NCI-H2196 (cell line): ENCODE measurements around the gene ASIC1.

Experiments
- DNase-seq: peaks from one replicate; lab custom pipeline; 2025; ENCODE audit not compliant: unreplicated experiment; lab: John Stamatoyannopoulos, UW

ASIC1 gene

DNA sequence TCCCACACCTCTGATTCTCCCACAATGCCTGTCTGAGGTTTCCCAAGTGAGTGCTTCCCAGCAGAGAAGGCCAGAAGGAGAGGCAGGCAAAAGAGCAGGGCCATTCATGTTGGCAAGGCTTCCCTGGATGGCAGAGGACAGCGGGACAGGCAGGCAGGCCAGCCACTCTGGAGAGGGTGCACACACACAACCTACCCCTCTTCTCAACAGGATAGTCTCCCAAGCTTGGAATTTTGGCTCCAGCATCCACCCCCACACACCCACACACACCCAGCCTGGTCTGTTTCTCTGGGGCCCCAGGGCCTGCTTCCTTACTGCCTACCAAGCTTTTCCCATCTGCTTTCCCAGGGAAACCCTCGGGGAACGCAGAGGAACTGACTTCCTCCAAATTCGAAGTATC, 16.7 kb upstream of the ASIC1 start:
- no peak for DNase-seq

DNA sequence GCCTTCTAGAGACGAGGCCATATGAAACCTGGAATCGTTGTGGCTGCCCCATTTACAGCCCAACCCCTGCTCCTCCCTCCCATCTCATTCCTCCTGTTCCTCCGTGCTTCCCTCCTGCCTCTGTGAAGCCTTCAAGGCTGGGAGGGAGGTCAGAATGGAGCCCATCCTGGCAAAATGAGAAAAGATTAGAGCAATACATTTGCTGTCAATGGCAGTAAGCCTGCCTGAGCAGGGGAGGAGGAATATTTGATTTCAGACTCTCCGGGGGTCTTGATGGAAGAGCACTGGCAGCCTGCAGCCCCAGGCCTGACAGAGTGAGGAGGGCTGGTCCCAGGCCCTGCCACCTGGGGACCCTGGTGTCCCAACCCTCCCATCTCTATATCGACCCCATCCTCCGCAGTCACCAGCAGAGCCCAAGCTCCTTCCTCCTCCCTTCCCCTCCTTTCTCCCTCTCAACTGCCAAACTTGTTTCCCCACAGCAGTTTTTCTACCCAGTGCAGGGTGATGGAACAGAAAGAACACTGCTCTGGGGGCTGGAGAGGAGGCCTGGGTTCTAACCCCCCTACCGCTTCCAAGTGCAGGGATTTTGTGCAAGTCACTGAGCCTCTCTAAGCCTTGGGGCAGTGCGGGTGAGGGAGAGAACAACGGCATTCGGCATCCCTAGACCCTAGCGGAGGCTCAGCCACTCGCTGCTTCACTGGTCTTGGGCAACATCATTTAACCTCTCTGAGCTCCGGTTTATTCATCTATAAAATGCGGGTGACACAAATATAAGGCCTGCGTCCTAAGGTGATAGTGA, 16.1 kb upstream of the ASIC1 start:
- no peak for DNase-seq

GRCh38 chr12:50041962-50042361, 15.4 kb upstream of the ASIC1 start:
- DNase-seq = no peak

DNA sequence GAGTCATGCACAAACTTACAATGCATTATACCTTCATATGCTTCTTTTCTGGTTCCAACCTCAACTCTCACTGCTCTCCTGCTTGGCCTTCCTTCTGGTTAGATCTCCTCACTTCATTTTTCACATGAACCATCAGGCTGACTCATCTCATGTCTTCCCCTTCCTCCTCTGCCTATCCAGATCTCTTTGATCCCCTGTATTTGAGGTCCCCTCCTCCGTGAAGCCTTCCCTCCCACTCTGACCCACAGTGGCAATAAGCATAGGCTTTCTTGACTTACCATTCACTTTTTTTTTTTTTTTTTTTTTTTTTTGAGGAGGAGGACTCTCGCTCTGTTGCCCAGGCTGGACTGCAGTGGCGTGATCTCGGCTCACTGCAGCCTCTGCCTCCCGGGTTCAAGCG, 14.7 kb upstream of the ASIC1 start:
- no peak for DNase-seq

DNA sequence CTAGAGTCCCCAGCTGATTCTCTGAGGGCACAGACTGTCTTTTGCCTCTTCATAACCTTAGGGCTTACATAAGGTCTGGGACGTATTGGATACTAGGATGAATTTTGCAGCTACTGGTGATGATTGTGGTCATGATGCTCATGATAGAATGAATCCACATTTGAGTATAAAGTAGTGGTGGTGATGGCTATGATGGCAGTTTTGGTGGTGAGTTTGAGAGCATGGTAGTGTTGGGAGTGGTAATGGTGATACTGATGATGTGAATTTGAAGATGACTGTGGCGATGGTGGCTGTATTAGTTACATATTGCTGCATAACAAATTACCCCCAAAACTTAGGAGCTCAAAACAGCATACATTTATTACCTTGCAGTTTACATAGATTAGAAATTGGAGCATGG, 14.1 kb upstream of the ASIC1 start:
- no peak for DNase-seq

DNA sequence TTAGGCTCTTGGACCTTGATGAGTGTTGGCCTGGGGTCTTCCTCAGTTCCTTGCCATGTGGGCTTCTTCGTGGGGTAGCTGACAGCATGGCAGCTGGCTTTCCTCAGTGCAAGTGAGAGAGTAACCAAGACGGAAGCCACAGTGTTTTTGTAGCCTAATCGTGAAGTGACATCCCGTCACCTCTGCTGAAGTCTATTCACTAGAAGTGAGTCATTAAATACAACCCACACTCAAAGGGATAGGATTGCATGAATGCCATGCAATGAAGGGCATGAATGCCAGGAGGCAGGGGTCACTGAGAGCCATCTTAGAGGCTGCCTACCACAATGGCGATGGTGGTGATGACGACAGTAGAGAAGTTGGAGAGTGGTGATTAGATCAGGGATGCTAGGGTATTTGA, 13.5 kb upstream of the ASIC1 start:
- DNase-seq = no peak

DNA sequence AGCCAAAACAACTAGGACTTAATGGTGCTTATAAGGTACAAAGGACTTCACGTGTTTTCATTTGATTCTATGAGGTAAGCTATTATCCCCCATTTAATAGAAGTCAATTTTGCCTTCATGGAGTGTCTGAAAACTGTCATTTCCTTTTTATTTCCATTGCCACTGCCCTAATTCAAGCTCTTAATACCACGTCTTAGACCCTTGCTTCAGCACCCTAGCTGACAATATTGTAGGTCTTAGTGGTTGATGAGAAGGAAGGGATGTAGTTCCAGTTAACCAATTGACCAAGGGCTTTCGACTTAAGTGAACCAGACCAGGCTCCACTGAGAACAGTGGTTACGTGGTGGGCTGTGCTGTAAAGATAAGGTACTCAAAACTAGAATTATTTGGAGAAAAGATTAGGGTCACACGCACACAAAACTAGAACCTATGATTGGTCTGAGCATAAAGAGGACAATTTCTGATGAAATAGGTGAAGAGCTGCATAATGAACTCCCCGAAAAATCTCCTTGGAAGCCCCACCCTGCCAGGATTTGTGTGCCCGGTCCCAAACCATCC, 9.6 kb upstream of the ASIC1 start:
- no peak for DNase-seq

- no peak for DNase-seq
These were observed 7.9 kb upstream of the ASIC1 start for GRCh38 chr12:50049254-50050118.

GRCh38 chr12:50050119-50050385, 7.3 kb upstream of the ASIC1 start:
- no peak for DNase-seq

DNA sequence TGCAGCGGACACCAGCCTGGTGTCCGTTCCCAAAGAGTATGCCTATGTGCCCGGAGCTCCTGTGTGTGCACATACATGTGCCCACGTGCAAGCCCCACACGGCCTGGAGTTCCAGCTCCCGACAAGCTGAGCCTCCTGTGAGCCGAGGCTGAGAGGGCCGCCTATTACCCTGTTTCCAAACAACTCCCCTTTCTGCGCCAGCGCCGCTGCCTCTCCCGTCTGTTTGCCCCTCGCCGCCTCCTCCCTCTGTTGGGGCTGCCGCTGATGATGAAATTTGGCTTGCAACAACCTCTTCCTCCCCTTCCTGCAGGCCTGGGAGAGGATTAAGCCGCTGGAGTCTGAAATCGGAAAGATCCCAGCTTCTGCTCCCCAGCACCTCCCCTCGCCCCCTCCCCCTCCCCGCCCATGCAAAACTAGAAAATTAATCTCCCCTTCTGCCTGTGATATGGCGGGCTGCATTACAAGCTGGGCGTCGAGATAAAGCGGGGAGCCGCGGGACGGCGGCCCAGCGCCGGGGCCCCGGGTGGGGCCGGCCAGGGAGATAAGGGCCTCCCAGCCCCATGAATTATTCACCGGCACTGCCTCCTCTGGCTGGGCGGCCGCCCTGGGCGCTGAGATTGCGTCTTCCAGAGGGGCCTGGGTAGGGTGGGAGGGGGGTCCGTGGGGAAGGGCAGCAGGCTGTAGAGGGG, 6.8 kb upstream of the ASIC1 start:
- DNase-seq = no peak

GRCh38 chr12:50051101-50051806, 6.1 kb upstream of the ASIC1 start:
- no peak for DNase-seq

DNA sequence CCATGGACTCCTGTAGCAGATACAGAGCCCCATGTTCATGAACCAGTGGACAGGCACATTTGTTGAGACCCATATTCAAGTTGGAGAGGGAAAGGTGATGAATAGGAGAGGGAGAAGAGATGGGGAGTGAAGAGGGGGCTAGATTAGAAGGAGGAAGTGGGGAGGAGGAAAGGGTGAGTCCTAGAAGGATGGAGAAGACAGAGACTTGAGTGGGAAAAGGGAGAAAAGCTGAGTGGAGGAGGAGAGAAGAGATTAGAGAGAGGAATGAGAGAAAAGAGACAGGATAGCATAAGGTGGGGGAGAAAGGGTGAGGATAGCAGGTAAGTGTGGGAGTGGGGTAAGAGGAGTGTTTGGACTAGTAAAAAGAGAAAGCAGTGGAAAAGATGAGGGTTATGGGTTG, 4.9 kb upstream of the ASIC1 start:
- DNase-seq = no peak

DNA sequence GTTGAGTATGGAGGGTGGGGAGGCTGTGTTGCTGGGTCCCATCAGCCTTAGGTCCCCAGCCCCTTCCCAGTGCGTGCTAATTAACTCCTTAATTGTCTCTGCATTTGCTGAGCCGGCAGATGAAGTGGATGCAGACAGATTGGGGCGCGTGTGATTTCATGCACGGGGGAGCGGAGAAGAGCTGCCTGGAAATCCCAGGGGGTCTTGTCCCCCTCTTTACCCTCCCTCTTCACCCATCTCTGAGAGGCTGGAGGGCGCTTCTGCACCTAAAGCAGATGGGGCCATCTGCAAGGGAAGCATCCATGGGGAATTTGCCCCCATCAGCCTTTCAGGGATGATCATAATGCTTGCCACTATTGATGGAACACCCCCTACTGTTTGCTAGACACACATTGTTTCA, 4.4 kb upstream of the ASIC1 start:
- DNase-seq = no peak

DNA sequence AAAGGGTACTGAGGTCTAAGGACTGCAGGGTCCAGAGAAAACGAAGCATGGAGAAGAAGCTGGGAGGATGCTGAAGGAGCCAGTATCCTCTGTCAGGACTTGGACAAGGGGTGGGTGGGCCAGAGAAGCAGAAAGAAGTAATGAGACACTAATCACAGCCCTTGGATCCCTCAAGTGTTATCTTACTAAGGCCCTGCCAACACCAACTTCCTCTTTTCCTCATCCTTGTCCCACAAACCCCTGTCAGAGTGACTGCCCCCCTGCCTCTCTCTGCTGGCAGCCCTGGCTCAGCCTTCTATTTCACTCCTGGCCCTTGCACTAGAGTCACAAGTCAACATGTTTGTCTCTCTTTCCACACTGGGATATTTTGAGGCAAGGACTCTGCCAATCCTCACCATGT, 3.8 kb upstream of the ASIC1 start:
- no peak for DNase-seq

- DNase-seq = peak; percentile 72
These were observed 1.4 kb upstream of the ASIC1 start for GRCh38 chr12:50055831-50056638.

GRCh38 chr12:50056639-50056976, 788 bp upstream of the ASIC1 start:
- no peak for DNase-seq

GRCh38 chr12:50057896-50058670, 687 bp downstream of the ASIC1 start:
- no peak for DNase-seq

DNA sequence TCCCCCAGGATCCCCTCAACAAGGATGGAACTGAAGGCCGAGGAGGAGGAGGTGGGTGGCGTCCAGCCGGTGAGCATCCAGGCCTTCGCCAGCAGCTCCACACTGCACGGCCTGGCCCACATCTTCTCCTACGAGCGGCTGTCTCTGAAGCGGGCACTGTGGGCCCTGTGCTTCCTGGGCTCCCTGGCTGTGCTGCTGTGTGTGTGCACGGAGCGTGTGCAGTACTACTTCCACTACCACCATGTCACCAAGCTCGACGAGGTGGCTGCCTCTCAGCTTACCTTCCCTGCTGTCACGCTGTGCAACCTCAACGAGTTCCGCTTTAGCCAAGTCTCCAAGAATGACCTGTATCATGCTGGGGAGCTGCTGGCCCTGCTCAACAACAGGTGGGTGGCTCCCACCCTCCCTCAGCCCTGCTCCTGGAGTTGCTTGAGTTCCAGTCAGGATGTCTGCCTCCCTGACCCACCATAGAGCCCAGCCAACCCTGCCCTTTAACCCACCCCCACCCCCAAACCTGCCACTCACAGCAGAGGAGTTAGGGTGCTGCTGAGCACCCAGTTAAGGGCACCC, 1.4 kb downstream of the ASIC1 start:
- peak; percentile 58 for DNase-seq

DNA sequence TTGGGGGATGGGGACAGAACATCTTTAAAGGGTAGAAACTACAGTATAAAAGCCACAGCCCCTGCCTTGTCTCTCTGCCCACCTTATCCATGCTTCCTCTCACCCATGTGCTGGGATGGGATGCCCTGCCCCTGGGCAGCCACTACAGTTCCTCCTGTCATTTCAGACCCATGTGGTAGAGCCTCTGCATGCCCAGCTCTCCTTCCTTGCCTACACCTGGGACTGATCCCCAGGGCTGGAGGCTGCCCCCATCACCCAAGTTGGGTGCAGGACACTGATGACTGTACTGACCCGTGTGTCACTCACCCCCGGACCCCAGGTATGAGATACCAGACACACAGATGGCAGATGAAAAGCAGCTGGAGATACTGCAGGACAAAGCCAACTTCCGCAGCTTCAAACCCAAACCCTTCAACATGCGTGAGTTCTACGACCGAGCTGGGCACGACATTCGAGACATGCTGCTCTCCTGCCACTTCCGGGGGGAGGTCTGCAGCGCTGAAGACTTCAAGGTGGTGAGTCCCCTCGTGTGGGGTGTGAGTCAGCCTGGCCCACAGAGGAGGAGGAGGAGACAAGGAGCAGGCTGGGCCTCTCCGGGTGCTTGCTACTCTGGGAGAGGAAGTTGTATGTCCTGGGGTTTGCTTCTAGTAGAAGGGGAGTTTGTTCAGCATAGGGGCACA, 2.2 kb downstream of the ASIC1 start:
- no peak for DNase-seq
